Measurements from ENCODE around the gene CD3E.

DNA sequence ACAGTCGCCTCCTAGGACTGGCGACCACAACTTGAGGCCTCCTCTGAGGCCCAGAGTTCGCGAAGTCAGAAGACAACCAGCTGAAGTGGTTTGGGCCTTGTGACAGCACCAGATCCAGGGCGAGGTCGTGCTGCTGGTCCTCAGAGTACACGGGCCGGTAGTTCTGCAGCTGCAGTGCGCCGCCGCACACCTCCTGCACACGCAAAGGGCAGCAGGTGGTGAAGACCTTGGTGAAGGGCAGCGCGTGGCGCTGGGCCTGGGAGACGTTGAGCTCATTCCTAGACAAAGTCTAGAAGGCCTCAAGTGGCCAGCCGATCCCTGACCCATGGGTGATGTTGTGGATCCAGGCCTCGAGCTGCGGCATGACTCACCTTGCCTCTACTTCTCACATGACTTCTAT, 18.2 kb downstream of the CD3E start:
- TF ChIP-seq CTCF (IDR thresholded peaks at IDR 0.05) (no peak), POLR2A (IDR thresholded peaks at IDR 0.05) (no peak)

Data from heart left ventricle (tissue), 13 donors.